Femur (tissue), 1 donor: ENCODE data around the gene ENOX2.

Experiments used
- DNase-seq: peaks from one replicate; pipeline ENCODE4 v3.0.0-alpha.2; 2017

The ENOX2 gene

DNA sequence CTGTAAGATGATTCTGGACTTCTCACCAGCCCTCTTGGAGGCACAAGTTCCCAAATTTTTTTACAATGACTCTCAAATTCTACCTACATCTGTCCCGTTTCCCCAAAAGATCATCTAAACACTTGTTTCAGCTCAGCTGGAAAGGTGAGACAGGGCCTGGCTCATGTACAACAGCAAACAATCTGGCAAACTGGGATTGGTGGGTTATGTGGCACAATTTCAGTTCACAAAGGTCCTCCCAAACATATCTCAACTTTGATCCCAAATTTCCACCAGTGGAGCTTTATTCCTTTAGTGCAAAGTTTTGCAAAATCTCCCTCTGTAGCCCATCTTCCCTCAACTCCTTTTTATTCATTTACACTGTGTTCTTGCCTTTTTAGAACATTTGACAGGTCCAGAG is 207.1 kb downstream of the ENOX2 start:
- no peak for DNase-seq

- DNase-seq: no peak
Observed at GRCh38 chrX:130694983-130695382, 208.0 kb downstream of the ENOX2 start.

- no peak for DNase-seq
Observed at GRCh38 chrX:130691576-130691975, 211.4 kb downstream of the ENOX2 start.

- DNase-seq: no peak
Observed at GRCh38 chrX:130688360-130688759, 214.6 kb downstream of the ENOX2 start.

GRCh38 chrX:130682990-130683389 is 220.0 kb downstream of the ENOX2 start:
- DNase-seq: no peak

- no peak for DNase-seq
Observed at GRCh38 chrX:130680164-130681035, 222.6 kb downstream of the ENOX2 start.

- no peak for DNase-seq
Observed at GRCh38 chrX:130676861-130677260, 226.1 kb downstream of the ENOX2 start.

- DNase-seq: no peak
Observed at GRCh38 chrX:130672214-130672613, 230.8 kb downstream of the ENOX2 start.

- no peak for DNase-seq
Observed at GRCh38 chrX:130669233-130669632, 233.8 kb downstream of the ENOX2 start.

GRCh38 chrX:130665263-130665662 is 237.7 kb downstream of the ENOX2 start:
- no peak for DNase-seq

GRCh38 chrX:130658310-130658709 is 244.7 kb downstream of the ENOX2 start:
- DNase-seq: no peak

DNA sequence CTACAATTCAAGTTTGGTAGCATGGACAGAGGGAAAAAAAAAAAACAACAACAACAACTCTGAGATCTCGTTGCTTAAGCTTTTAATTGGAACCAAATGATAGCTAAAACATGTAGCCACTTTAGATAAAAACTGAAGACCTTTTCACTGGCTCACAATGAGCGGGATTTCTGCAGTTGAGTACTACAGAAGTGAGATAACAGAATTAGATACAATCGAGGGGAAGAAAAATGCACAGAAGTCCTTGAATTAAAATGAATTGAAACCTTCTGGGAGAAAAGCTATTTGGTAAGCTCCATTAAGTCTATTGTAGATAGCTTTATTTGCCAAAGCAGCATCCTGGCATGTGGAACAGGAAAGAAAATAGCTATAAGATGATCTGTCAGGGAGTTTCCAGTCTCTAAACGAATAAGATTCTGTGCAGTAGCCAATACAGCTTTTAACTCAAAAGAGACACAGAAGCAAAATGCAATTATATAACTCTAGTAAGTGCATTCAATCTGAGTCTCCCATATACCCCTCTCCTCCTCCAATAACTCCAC is 248.5 kb downstream of the ENOX2 start:
- no peak for DNase-seq

- DNase-seq: no peak
Observed at GRCh38 chrX:130652824-130653578, 250.0 kb downstream of the ENOX2 start.

DNA sequence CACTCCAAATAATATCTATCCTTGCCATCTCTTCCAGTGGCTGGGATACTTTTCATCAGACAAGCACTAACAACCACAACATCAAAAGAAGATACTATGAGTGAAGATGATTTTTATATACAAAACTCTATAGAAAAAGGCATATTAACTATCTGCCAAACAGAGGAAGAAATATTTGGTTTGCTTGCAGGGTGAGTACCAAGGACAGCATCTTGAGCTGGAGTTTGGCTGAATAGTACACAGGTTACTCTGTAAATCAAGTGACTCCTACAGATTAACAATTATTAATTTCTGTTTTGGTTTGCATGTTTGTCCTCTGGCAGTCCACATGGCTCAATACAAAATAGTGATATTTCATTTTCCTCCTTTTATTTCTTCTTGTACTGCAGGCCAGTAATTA is 253.3 kb downstream of the ENOX2 start:
- no peak for DNase-seq

DNA sequence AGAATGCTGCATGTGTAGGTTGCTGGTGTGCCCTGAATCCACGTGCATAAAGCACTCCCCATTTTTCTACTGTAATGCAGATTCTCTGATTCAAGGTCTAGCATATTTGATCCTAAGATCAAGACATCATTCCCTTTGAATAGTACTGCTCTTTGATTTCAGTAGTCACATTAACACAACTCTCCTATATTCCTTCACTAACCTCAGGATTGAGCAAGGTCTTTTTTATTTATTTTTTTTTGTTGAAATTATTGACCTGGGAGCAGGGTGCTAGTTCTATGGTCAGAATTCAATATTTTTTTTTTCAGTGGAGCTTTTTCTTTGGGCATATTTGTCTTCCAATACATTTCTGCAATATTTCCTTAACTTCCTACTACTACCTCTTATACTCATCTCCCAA is 255.5 kb downstream of the ENOX2 start:
- DNase-seq: no peak

DNA sequence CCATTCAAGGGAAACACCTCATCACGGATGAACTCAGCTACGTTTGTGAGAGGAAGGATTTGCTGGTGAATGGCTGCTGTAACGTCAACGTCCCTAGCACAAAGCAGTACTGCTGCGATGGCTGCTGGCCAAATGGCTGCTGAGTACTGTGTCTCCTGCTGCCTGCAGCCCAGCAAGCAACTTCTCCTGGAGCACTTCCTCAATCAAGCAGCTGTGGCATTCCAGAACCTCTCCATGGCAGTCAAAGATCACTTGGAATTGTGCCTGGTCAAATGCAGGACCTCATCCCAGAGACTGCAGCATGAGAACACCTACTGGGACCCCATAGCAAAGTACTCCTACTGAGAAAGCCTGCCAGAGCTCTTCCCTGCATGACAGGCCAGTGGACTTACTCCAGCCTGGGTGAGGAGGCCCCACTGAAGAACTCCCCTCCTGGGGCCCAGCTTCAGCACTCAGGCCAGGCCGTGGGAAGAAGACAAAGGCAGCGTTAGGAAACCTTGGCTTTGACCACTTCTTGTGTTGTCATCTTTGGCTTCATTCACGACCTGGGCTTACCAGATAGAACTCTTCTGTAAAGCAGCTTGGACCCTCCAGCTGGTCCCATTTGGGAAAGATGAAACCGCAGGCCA is 256.9 kb downstream of the ENOX2 start:
- peak; percentile 19 for DNase-seq

- DNase-seq: no peak
Observed at GRCh38 chrX:130637591-130637990, 265.4 kb downstream of the ENOX2 start.

- DNase-seq: no peak
Observed at GRCh38 chrX:130636277-130636676, 266.7 kb downstream of the ENOX2 start.

GRCh38 chrX:130631011-130631410 is 272.0 kb downstream of the ENOX2 start:
- DNase-seq: no peak

GRCh38 chrX:130628516-130628915 is 274.5 kb downstream of the ENOX2 start:
- no peak for DNase-seq

- DNase-seq: no peak
Observed at GRCh38 chrX:130626521-130626920, 276.5 kb downstream of the ENOX2 start.

DNA sequence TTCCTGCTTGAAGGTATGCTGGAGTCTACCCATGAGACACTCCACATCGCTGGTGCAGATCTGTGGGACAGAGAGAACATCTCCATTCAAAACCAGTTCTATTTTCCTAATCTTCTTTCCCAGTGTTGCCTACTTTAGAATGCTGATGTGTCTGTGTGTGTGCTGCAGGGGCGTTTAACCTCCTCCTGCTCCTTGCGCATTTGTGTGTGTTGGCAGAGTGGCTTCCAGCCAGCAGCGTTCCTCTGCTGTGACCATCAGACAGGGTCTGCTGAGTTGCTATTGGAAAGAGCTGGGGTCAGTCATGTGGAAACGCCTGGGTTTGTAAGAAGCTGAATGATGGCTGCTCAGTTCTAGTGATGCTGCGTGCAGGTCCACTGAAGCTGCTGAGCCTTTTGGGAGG is 277.6 kb downstream of the ENOX2 start:
- DNase-seq: no peak

GRCh38 chrX:130623518-130623917 is 279.5 kb downstream of the ENOX2 start:
- no peak for DNase-seq
